HepG2 (cell line): ENCODE measurements around the gene PAEP. TPM values are rescaled to one million over a fixed set of nuclear protein-coding genes. Genes with fewer than 3 reads are reported as not detected.
A peak's percentile ranks its signal among the peaks of the same experiment; 100 is the strongest.

Experiments used
- ATAC-seq: fragments of 200-7000 bp; cut with Tn5 transposase; 3 replicates; pipeline ENCODE4 v1.9.1; 2020; ENCODE audit warnings: mild to moderate bottlenecking, moderate library complexity
- BruUV-seq: library from RNA; stranded (reverse); fragments of 400-500 nt; replicated peaks from 2 replicates; lab custom pipeline; 2021; lab: Mats Ljungman, UMichigan
- CTCF ChIA-PET: fragments of 300-600 bp; formaldehyde crosslinking; extraction: SDS; loops from one replicate; lab custom pipeline; 2021; ENCODE audit warnings: low total read pairs, inconsistent platforms, low intra/inter-chr PET ratio; lab: Yijun Ruan, JAX
- POLR2A ChIA-PET: fragments of 350-600 bp; sonication (Branson Sonifier 250); formaldehyde crosslinking; loops from one replicate; lab custom pipeline; 2020; ENCODE audit warnings: antibody characterized with exemption, inconsistent platforms; lab: Yijun Ruan, JAX
- DNase-seq: peaks from one replicate; pipeline ENCODE4 v3.0.0-alpha.2; 2015; ENCODE audit warnings: low spot score
- FAIRE-seq: peaks from 3 replicates; lab custom pipeline; 2011; peaks lifted over from hg19 to GRCh38; lab: Jason Lieb, UNC
- H2AFZ ChIP-seq: one replicate; pipeline ENCODE4 v1.6.1; 2011; ENCODE audit warnings: low read length, inconsistent platforms
- H3K27ac ChIP-seq: fragments of 300-600 bp; 3 replicates; pipeline ENCODE4 v1.8.0; 2011; ENCODE audit warnings: mixed run types, mild to moderate bottlenecking, mixed read lengths, low read length, inconsistent platforms; ENCODE audit not compliant: insufficient read depth; ENCODE audit errors: extremely low read length
- H3K27me3 ChIP-seq, 2 experiments: fragments of 200-600 bp in 1 of 2; 2 replicates in 1 of 2; 3 replicates in 1 of 2; pipeline versions ENCODE4 v1.6.0 to v1.8.0; 2011; ENCODE audit warnings: low read length in 2 of 2, mild to moderate bottlenecking in 2 of 2, moderate library complexity in 2 of 2, inconsistent platforms in 1 of 2; ENCODE audit not compliant: insufficient read depth in 2 of 2, control insufficient read depth in 1 of 2
- H3K36me3 ChIP-seq, 2 experiments: fragments of 200-600 bp in 1 of 2; replicated peaks in 1 of 2; 2 replicates in 1 of 2; 3 replicates in 1 of 2; pipeline versions ENCODE4 v1.5.1 to v1.8.0; 2011; ENCODE audit warnings: low read length in 2 of 2, inconsistent platforms in 1 of 2; ENCODE audit not compliant: insufficient read depth in 2 of 2, control insufficient read depth in 1 of 2
- H3K4me1 ChIP-seq: 2 replicates; pipeline ENCODE4 v1.5.1; 2012; ENCODE audit warnings: low read length, inconsistent platforms; ENCODE audit not compliant: insufficient read depth
- H3K4me2 ChIP-seq: 2 replicates; pipeline ENCODE4 v1.6.0; 2011; ENCODE audit warnings: low read depth, low read length, inconsistent platforms
- H3K4me3 ChIP-seq, 3 experiments: fragments of 200-600 bp in 1 of 3; sonication (generic), shearing (Covaris generic) in 1 of 3; replicated peaks in 1 of 3; 2 replicates each; pipeline ENCODE4 v1.5.1; 2011 to 2016; ENCODE audit warnings: low read length in 3 of 3, inconsistent platforms in 2 of 3, low read depth in 2 of 3, mild to moderate bottlenecking in 2 of 3, control low read depth in 1 of 3, mixed read lengths in 1 of 3; ENCODE audit not compliant: insufficient read depth in 1 of 3
- H3K79me2 ChIP-seq: one replicate; pipeline ENCODE4 v1.6.1; 2011; ENCODE audit warnings: low read length, inconsistent platforms; ENCODE audit not compliant: insufficient read depth
- H3K9ac ChIP-seq: 2 replicates; pipeline ENCODE4 v1.6.0; 2011; ENCODE audit warnings: mild to moderate bottlenecking, low read depth, low read length, inconsistent platforms; ENCODE audit not compliant: insufficient read depth
- H3K9me3 ChIP-seq: 2 replicates; pipeline ENCODE4 v1.5.1; 2012; ENCODE audit warnings: mild to moderate bottlenecking, low read length
- H4K20me1 ChIP-seq: 2 replicates; pipeline ENCODE4 v1.6.0; 2011; ENCODE audit warnings: inconsistent platforms, mild to moderate bottlenecking, low read length, moderate library complexity; ENCODE audit not compliant: insufficient read depth
- KDM5B ChIP-seq: sonication (generic); formaldehyde crosslinking; IDR thresholded peaks from 2 replicates; pipeline ENCODE4 v1.4.0; 2020; ENCODE audit warnings: missing genetic modification reagents, mild to moderate bottlenecking, borderline replicate concordance
- NR2F1 ChIP-seq, 2 experiments: fragments of 450-650 bp in 1 of 2; formaldehyde crosslinking in 1 of 2; IDR thresholded peaks; 2 replicates each; pipeline versions ENCODE4 v1.5.0 to v1.6.1; 2016 to 2020; ENCODE audit warnings: mild to moderate bottlenecking in 1 of 2, missing compliant biosample characterization in 1 of 2, missing genetic modification reagents in 1 of 2, moderate library complexity in 1 of 2
- SKI ChIP-seq: fragments of 450-650 bp; IDR thresholded peaks from one replicate; pipeline ENCODE4 v1.6.1; 2018; ENCODE audit warnings: mild to moderate bottlenecking; ENCODE audit not compliant: partially characterized antibody
- ZNF749 ChIP-seq: sonication (generic); formaldehyde crosslinking; IDR thresholded peaks from 2 replicates; pipeline ENCODE4 v1.8.0; 2022; ENCODE audit warnings: mild to moderate bottlenecking, missing genetic modification reagents, moderate library complexity, borderline replicate concordance
- ZNF790 ChIP-seq: sonication (generic); formaldehyde crosslinking; IDR thresholded peaks from 2 replicates; pipeline ENCODE4 v1.8.0; 2022; ENCODE audit warnings: missing genetic modification reagents, mild to moderate bottlenecking, borderline replicate concordance
- WGBS: methylation state at CpG from one replicate; pipeline ENCODE4 v1.1.6; 2017; ENCODE audit warnings: low lambda C conversion rate; 5-methylcytosine and 5-hydroxymethylcytosine counted together
- in situ Hi-C: cut with HindIII; loops from 2 replicates; pipeline ENCODE4 v1.10.0; 2017; ENCODE audit warnings: low pct_unique_long_range_greater_than_20kb; ENCODE audit not compliant: extremely low pct_ligation_motif_present
- intact Hi-C: fragments of 100-400 bp; cut with micrococcal nuclease; formaldehyde crosslinking; loops from one replicate; pipeline ENCODE4 v1.10.0; 2022; ENCODE audit not compliant: unreplicated experiment
- polyA plus RNA-seq, 8 experiments: library from polyadenylated mRNA; depleted of rRNA in 3 of 8; stranded (reverse) in 7 of 8; unstranded in 1 of 8; fragments of >200 nt; fragmentation: Illumina TruSeq in 4 of 8; extraction: Trizol in 4 of 8; gene quantifications; 2 replicates each; pipeline versions ENCODE4 v1.2.1 to v1.2.3, GENCODE V29; 2011 to 2016; ENCODE audit warnings: low read depth in 4 of 8, missing spikeins in 1 of 8, mixed read lengths in 1 of 8; ENCODE audit not compliant: insufficient read depth in 1 of 8
- total RNA-seq, 5 experiments: library from RNA; depleted of rRNA; stranded (reverse); fragments of >200 nt; fragmentation: Illumina TruSeq; extraction: Trizol; gene quantifications; 2 replicates each; pipeline ENCODE4 v1.2.3, GENCODE V29; 2016; ENCODE audit warnings: low read depth in 1 of 5
- TF ChIP-seq, protein P1 (sequence below): sonication (generic); formaldehyde crosslinking; conservative IDR thresholded peaks from 2 replicates; pipeline ENCODE4 v1.4.0; 2020; ENCODE audit warnings: mild to moderate bottlenecking, missing genetic modification reagents, moderate library complexity
- TF ChIP-seq, protein P2 (sequence below): sonication (generic); formaldehyde crosslinking; IDR thresholded peaks from 2 replicates; pipeline ENCODE4 v1.8.0; 2022; ENCODE audit warnings: mild to moderate bottlenecking, missing genetic modification reagents, borderline replicate concordance
- TF ChIP-seq, protein P3 (sequence below): sonication (generic); formaldehyde crosslinking; IDR thresholded peaks from 2 replicates; pipeline ENCODE4 v1.4.0; 2020; ENCODE audit warnings: missing genetic modification reagents
- TF ChIP-seq, protein P4 (sequence below): sonication (generic); formaldehyde crosslinking; IDR thresholded peaks from 2 replicates; pipeline ENCODE4 v1.4.0; 2020; ENCODE audit warnings: missing genetic modification reagents
- TF ChIP-seq, protein P5 (sequence below): IDR thresholded peaks from 2 replicates; pipeline ENCODE4 v1.6.1; 2016; ENCODE audit warnings: mild to moderate bottlenecking, missing biosample characterization, missing genetic modification reagents

Gene PAEP
- total and polyA plus RNA-seq, 2 of the 13 experiments (the other 11 are each of a cell fraction or from before 2014, with no cell fraction given): 0.75 to 10.8 TPM

DNA sequence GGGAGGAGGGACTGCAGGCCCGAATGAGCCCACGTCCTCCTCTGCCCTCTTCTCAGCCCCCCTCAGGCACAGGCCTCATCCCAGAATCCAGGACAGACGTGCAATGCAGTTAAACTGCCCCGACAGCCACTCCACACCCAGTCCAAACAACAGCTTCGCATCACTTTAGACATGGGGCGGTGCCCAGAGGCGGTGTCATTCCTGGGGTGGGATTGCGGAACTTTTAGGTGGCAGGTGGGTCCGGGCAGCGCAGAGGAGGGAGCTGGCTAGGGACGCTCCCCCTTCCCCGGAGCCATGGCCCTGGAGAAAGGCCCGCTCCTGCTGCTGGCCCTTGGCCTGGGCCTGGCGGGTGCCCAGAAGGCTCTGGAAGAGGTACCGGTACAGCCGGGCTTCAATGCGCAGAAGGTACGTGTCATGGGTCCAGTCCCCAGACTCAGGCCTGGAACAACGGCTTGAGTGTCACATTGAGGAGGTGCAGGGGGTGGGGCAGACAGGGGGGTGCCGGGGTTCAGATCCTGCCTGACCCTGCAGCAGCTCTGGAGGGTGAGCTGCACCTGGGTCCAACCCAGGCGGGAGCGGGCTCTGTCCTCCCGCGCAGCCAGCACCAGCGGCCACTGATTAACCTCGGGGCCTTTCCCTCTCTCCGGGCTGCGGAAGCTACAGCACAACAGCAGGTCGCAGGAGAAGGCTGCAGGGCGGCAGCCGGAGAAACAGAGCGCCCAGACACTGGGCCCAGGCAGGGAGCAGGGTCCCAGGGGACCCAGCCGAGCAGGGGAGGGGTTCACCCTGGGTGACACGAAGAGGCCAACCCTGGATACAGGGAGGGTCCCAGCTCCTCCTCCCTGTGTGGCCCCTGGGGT is 52.6 kb downstream of the PAEP start:
- Histone ChIP-seq H3K4me2 (no peak overlapping the region), H2AFZ (no peak overlapping the region), H3K9ac (no peak overlapping the region), H3K9me3 (no peaks in the 10 kb centered on the region), H4K20me1 (no peaks in the 10 kb centered on the region), H3K4me1 (no peaks in the 10 kb centered on the region), H3K79me2 (no peaks in the 10 kb centered on the region), H3K36me3 (no peaks in the 10 kb centered on the region), H3K27ac (no peak overlapping the region), H3K4me3 (no peak overlapping the region), H3K27me3 (peaks cover 30 to 77% of the 10 kb centered on the region in 2 experiments)
- DNase-seq (no peak), FAIRE-seq (no peak), ATAC-seq (peak; percentile 30)
- ChIA-PET POLR2A (no interaction called here), CTCF (no interaction called here)
- no TSS peak for BruUV-seq
- WGBS: no CpG with 5 or more reads among the region's 34 CpGs
- intact Hi-C loops: no loop called here
- in situ Hi-C loops: no loop called here
- TF ChIP-seq ZNF790 (CRISPR knock-in tag) (no peak), KDM5B (CRISPR knock-in tag) (no peak), ZNF749 (CRISPR knock-in tag) (no peak), SKI (no peak), NR2F1 (CRISPR knock-in tag; IDR thresholded peaks at IDR 0.05) (no peak)
- TF ChIP-seq, protein P1, sequence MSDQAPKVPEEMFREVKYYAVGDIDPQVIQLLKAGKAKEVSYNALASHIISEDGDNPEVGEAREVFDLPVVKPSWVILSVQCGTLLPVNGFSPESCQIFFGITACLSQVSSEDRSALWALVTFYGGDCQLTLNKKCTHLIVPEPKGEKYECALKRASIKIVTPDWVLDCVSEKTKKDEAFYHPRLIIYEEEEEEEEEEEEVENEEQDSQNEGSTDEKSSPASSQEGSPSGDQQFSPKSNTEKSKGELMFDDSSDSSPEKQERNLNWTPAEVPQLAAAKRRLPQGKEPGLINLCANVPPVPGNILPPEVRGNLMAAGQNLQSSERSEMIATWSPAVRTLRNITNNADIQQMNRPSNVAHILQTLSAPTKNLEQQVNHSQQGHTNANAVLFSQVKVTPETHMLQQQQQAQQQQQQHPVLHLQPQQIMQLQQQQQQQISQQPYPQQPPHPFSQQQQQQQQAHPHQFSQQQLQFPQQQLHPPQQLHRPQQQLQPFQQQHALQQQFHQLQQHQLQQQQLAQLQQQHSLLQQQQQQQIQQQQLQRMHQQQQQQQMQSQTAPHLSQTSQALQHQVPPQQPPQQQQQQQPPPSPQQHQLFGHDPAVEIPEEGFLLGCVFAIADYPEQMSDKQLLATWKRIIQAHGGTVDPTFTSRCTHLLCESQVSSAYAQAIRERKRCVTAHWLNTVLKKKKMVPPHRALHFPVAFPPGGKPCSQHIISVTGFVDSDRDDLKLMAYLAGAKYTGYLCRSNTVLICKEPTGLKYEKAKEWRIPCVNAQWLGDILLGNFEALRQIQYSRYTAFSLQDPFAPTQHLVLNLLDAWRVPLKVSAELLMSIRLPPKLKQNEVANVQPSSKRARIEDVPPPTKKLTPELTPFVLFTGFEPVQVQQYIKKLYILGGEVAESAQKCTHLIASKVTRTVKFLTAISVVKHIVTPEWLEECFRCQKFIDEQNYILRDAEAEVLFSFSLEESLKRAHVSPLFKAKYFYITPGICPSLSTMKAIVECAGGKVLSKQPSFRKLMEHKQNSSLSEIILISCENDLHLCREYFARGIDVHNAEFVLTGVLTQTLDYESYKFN: no peak
- TF ChIP-seq, protein P2, sequence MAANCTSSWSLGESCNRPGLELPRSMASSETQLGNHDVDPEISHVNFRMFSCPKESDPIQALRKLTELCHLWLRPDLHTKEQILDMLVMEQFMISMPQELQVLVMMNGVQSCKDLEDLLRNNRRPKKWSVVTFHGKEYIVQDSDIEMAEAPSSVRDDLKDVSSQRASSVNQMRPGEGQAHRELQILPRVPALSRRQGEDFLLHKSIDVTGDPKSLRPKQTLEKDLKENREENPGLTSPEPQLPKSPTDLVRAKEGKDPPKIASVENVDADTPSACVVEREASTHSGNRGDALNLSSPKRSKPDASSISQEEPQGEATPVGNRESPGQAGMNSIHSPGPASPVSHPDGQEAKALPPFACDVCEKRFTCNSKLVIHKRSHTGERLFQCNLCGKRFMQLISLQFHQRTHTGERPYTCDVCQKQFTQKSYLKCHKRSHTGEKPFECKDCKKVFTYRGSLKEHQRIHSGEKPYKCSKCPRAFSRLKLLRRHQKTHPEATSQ (CRISPR knock-in tag): no peak
- TF ChIP-seq, protein P3, sequence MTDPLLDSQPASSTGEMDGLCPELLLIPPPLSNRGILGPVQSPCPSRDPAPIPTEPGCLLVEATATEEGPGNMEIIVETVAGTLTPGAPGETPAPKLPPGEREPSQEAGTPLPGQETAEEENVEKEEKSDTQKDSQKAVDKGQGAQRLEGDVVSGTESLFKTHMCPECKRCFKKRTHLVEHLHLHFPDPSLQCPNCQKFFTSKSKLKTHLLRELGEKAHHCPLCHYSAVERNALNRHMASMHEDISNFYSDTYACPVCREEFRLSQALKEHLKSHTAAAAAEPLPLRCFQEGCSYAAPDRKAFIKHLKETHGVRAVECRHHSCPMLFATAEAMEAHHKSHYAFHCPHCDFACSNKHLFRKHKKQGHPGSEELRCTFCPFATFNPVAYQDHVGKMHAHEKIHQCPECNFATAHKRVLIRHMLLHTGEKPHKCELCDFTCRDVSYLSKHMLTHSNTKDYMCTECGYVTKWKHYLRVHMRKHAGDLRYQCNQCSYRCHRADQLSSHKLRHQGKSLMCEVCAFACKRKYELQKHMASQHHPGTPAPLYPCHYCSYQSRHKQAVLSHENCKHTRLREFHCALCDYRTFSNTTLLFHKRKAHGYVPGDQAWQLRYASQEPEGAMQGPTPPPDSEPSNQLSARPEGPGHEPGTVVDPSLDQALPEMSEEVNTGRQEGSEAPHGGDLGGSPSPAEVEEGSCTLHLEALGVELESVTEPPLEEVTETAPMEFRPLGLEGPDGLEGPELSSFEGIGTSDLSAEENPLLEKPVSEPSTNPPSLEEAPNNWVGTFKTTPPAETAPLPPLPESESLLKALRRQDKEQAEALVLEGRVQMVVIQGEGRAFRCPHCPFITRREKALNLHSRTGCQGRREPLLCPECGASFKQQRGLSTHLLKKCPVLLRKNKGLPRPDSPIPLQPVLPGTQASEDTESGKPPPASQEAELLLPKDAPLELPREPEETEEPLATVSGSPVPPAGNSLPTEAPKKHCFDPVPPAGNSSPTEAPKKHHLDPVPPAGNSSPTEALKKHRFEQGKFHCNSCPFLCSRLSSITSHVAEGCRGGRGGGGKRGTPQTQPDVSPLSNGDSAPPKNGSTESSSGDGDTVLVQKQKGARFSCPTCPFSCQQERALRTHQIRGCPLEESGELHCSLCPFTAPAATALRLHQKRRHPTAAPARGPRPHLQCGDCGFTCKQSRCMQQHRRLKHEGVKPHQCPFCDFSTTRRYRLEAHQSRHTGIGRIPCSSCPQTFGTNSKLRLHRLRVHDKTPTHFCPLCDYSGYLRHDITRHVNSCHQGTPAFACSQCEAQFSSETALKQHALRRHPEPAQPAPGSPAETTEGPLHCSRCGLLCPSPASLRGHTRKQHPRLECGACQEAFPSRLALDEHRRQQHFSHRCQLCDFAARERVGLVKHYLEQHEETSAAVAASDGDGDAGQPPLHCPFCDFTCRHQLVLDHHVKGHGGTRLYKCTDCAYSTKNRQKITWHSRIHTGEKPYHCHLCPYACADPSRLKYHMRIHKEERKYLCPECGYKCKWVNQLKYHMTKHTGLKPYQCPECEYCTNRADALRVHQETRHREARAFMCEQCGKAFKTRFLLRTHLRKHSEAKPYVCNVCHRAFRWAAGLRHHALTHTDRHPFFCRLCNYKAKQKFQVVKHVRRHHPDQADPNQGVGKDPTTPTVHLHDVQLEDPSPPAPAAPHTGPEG (CRISPR knock-in tag): no peak
- TF ChIP-seq, protein P4, sequence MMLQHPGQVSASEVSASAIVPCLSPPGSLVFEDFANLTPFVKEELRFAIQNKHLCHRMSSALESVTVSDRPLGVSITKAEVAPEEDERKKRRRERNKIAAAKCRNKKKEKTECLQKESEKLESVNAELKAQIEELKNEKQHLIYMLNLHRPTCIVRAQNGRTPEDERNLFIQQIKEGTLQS (CRISPR knock-in tag): no peak
- TF ChIP-seq, protein P5, sequence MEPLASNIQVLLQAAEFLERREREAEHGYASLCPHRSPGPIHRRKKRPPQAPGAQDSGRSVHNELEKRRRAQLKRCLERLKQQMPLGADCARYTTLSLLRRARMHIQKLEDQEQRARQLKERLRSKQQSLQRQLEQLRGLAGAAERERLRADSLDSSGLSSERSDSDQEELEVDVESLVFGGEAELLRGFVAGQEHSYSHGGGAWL (CRISPR knock-in tag): no peak
